PC-3 (cell line): Measurements from ENCODE around the gene CD244. TPM values are rescaled to one million over a fixed set of nuclear protein-coding genes. Genes with fewer than 3 reads are reported as not detected.
"Not testable (repeated sequence)": the region's sequence is repeated elsewhere in the genome, so short reads cannot be mapped to it uniquely, and the experiment has no call there.

Experiments used
- ATAC-seq: fragments of 200-7000 bp; cut with Tn5 transposase; 2 replicates; pipeline ENCODE4 v1.9.1; 2020; ENCODE audit warnings: mild to moderate bottlenecking, moderate library complexity
- BruUV-seq: library from RNA; stranded (reverse); fragments of 400-500 nt; replicated peaks from 2 replicates; lab custom pipeline; 2021; lab: Mats Ljungman, UMichigan
- CTCF ChIA-PET: fragments of 300-600 bp; sonication (Branson Sonifier 250); formaldehyde crosslinking; loops from one replicate; lab custom pipeline; 2022; ENCODE audit warnings: antibody characterized with exemption; lab: Charles Lee
- POLR2A ChIA-PET: fragments of 300-600 bp; sonication (Branson Sonifier 250); formaldehyde crosslinking; loops from one replicate; lab custom pipeline; 2022; ENCODE audit warnings: antibody characterized with exemption; ENCODE audit not compliant: unreplicated experiment; lab: Charles Lee
- DNase-seq: peaks from one replicate; pipeline ENCODE4 v3.0.0-alpha.2; 2015
- H2AFZ ChIP-seq: fragments of 300-600 bp; sonication (generic); 2 replicates; pipeline ENCODE4 v1.6.0; 2016; ENCODE audit warnings: antibody characterized with exemption, low read length
- H3F3A ChIP-seq: fragments of 300-600 bp; sonication (generic); one replicate; pipeline ENCODE4 v1.6.0; 2017; ENCODE audit warnings: antibody characterized with exemption, low read length, control low read depth, mild to moderate bottlenecking; ENCODE audit not compliant: unreplicated experiment
- H3K27ac ChIP-seq: fragments of 300-600 bp; sonication (generic); 2 replicates; pipeline ENCODE4 v1.5.1; 2016; ENCODE audit warnings: mild to moderate bottlenecking, low read length
- H3K27me3 ChIP-seq: fragments of 300-600 bp; sonication (generic); 2 replicates; pipeline ENCODE4 v1.6.1; 2016; ENCODE audit warnings: low read length, mixed read lengths
- H3K36me3 ChIP-seq: fragments of 300-600 bp; sonication (generic); 2 replicates; pipeline ENCODE4 v1.6.1; 2016; ENCODE audit warnings: low read depth, mixed run types, low read length, mixed read lengths
- H3K4me1 ChIP-seq: fragments of 300-600 bp; sonication (generic); 2 replicates; pipeline ENCODE4 v1.5.1; 2016; ENCODE audit warnings: low read length; ENCODE audit not compliant: insufficient read depth
- H3K4me2 ChIP-seq: fragments of 300-600 bp; sonication (generic); 2 replicates; pipeline ENCODE4 v1.6.0; 2016; ENCODE audit warnings: low read length
- H3K4me3 ChIP-seq: fragments of 300-600 bp; sonication (generic); 2 replicates; pipeline ENCODE4 v1.5.1; 2016; ENCODE audit warnings: mild to moderate bottlenecking, low read length, mixed read lengths
- H3K79me2 ChIP-seq: fragments of 300-600 bp; sonication (generic); 2 replicates; pipeline ENCODE4 v1.6.1; 2017; ENCODE audit warnings: low read length, mixed read lengths
- H3K9ac ChIP-seq: fragments of 300-600 bp; sonication (generic); 2 replicates; pipeline ENCODE4 v1.6.0; 2016; ENCODE audit warnings: mild to moderate bottlenecking, low read length
- H3K9me2 ChIP-seq: fragments of 300-600 bp; sonication (generic); replicated peaks from 2 replicates; pipeline ENCODE4 v1.6.1; 2016; ENCODE audit warnings: mixed run types, low read length, mixed read lengths
- H3K9me3 ChIP-seq: fragments of 300-600 bp; sonication (generic); 2 replicates; pipeline ENCODE4 v1.6.1; 2016; ENCODE audit warnings: low read length, mixed read lengths
- H4K20me1 ChIP-seq: fragments of 300-600 bp; sonication (generic); 2 replicates; pipeline ENCODE4 v1.6.1; 2016; ENCODE audit warnings: low read length, mixed read lengths
- EZH2 ChIP-seq: fragments of 300-600 bp; sonication (generic); IDR thresholded peaks from one replicate; pipeline ENCODE4 v1.6.1; 2017; ENCODE audit warnings: antibody characterized with exemption, mild to moderate bottlenecking, low read length; ENCODE audit not compliant: unreplicated experiment
- EZH2phosphoT487 ChIP-seq: fragments of 300-600 bp; sonication (generic); IDR thresholded peaks from 2 replicates; pipeline ENCODE4 v1.6.1; 2018; ENCODE audit warnings: mild to moderate bottlenecking, antibody characterized with exemption, low read length, borderline replicate concordance
- intact Hi-C: fragments of 100-400 bp; cut with micrococcal nuclease; formaldehyde crosslinking; loops from 2 replicates; pipeline ENCODE4 v1.9.0; 2023
- total RNA-seq: library from RNA; depleted of rRNA; stranded (reverse); fragments of >200 nt; gene quantifications from 2 replicates; pipeline ENCODE4 v1.2.3, GENCODE V29; 2014
- TF ChIP-seq, protein P1 (sequence below): fragments of 300-600 bp; sonication (generic); conservative IDR thresholded peaks from 2 replicates; pipeline ENCODE4 v1.5.1; 2017; ENCODE audit warnings: antibody characterized with exemption, low read depth, mild to moderate bottlenecking, low read length

CD244 gene
- total RNA-seq, 1 experiment from 2014 or later = not detected

DNA sequence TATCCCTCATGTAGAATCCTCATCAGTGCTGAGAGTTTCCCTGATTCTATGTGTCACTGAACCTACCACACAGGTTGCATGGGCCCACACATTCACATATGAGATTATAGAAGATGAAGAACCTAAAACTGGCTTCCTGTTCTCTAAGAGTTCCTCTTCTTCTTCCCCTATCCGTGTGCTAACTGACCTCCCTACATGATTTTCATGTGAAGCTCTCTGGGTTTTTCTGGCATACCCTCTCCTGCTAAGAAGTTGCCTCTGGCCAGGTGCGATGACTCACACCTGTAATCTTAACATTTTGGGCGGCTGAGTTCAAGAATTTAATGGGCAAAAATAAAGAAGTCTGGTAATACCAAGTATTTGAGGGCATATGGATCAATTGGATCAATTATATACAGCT is 5.5 kb upstream of the CD244 start:
- H3K27me3 ChIP-seq = no peaks in the 10 kb centered on the region
- intact Hi-C loops = no loop called here
- TF ChIP-seq EZH2phosphoT487 (no peak), EZH2 (no peak)
- TF ChIP-seq, protein P1, sequence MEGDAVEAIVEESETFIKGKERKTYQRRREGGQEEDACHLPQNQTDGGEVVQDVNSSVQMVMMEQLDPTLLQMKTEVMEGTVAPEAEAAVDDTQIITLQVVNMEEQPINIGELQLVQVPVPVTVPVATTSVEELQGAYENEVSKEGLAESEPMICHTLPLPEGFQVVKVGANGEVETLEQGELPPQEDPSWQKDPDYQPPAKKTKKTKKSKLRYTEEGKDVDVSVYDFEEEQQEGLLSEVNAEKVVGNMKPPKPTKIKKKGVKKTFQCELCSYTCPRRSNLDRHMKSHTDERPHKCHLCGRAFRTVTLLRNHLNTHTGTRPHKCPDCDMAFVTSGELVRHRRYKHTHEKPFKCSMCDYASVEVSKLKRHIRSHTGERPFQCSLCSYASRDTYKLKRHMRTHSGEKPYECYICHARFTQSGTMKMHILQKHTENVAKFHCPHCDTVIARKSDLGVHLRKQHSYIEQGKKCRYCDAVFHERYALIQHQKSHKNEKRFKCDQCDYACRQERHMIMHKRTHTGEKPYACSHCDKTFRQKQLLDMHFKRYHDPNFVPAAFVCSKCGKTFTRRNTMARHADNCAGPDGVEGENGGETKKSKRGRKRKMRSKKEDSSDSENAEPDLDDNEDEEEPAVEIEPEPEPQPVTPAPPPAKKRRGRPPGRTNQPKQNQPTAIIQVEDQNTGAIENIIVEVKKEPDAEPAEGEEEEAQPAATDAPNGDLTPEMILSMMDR = no peak
- DNase-seq (peak; percentile 46), ATAC-seq (peak; percentile 40; the same call in 1 of the 2 replicates)
- H2AFZ ChIP-seq = no peak overlapping the region
- H3K4me1 ChIP-seq = no peaks in the 10 kb centered on the region
- H4K20me1 ChIP-seq = no peaks in the 10 kb centered on the region
- no peaks in the 10 kb centered on the region for H3K9me2 ChIP-seq
- H3K9me3 ChIP-seq = no peaks in the 10 kb centered on the region
- H3K4me3 ChIP-seq = no peak overlapping the region
- ChIA-PET POLR2A (no interaction called here), CTCF (no interaction called here)
- no peak overlapping the region for H3K27ac ChIP-seq
- no peak overlapping the region for H3K9ac ChIP-seq
- H3K36me3 ChIP-seq = no peaks in the 10 kb centered on the region
- BruUV-seq = no TSS peak
- H3K79me2 ChIP-seq = no peaks in the 10 kb centered on the region
- no peak overlapping the region for H3K4me2 ChIP-seq
- H3F3A ChIP-seq = no peaks in the 10 kb centered on the region

DNA sequence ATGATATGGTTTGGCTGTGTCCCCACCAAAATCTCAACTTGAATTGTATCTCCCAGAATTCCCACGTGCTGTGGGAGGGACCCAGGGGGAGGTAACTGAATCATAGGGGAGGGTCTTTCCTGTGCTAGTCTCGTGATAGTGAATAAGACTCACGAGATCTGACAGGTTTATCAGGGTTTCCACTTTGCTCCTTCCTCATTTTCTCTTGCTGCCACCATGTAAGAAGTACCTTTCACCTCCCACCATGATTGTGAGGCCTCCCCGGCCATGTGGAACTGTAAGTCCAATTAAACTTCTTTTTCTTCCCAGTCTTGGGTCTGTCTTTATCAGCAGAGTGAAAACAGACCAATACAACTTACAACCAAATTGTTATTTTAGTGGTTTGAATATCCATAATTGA is 5.0 kb upstream of the CD244 start:
- H2AFZ ChIP-seq, H3K27me3 ChIP-seq, DNase-seq, BruUV-seq, H3K4me2 ChIP-seq, H3K9ac ChIP-seq, H3K27ac ChIP-seq, H3K4me1 ChIP-seq, H4K20me1 ChIP-seq, ATAC-seq, H3K36me3 ChIP-seq, H3K4me3 ChIP-seq, H3K9me2 ChIP-seq, POLR2A ChIA-PET, CTCF ChIA-PET, H3K79me2 ChIP-seq, intact Hi-C loops, H3K9me3 ChIP-seq, H3F3A ChIP-seq: not testable (repeated sequence)

DNA sequence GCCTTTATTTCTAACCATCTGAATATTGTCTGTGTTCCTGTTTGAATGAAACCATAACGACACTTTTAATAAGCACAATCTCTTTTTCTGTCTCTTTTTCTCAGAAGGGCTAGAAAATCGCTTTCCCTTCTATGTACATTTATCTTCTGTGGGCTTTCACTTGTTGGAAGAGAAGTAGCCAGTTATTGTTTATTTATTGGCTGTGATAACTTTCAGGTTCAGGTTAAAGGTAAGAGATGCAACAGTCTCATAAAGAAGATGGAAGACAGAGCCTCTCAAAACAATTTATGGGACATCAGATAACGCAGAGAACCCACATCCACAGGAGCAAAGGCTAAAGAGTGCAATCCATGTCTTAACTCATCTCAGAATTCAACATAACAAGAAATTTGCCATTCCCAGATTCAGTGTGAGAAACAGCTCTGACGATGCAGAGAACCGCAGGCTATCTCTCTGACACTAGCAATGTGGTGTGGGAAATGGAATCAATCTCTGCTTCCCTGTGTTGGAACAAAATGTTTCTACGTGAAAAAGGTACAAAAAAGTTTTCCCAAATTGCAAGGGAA is 4.1 kb upstream of the CD244 start:
- Histone ChIP-seq H3K9ac (no peak overlapping the region), H3K9me2 (no peaks in the 10 kb centered on the region), H3K27ac (no peak overlapping the region), H3K4me3 (no peak overlapping the region), H3K79me2 (no peaks in the 10 kb centered on the region), H3K36me3 (no peaks in the 10 kb centered on the region), H3K9me3 (no peaks in the 10 kb centered on the region), H2AFZ (no peak overlapping the region), H3K27me3 (no peaks in the 10 kb centered on the region), H3K4me1 (peaks cover 8% of the 10 kb centered on the region), H3K4me2 (no peak overlapping the region), H3F3A (no peaks in the 10 kb centered on the region), H4K20me1 (no peaks in the 10 kb centered on the region)
- no TSS peak for BruUV-seq
- TF ChIP-seq, protein P1 = no peak
- TF ChIP-seq EZH2 = no peak
- TF ChIP-seq EZH2phosphoT487 = no peak
- ChIA-PET POLR2A (no interaction called here), CTCF (no interaction called here)
- ATAC-seq (no peak), DNase-seq (no peak)
- intact Hi-C loops = no loop called here
